PC-3 (cell line): Measurements from ENCODE around the gene CTNNAL1. TPM values are rescaled to one million over a fixed set of nuclear protein-coding genes. Genes with fewer than 3 reads are reported as not detected.

Source experiments
- ATAC-seq: fragments of 200-7000 bp; cut with Tn5 transposase; 2 replicates; pipeline ENCODE4 v1.9.1; 2020; ENCODE audit warnings: mild to moderate bottlenecking, moderate library complexity
- BruUV-seq: library from RNA; stranded (reverse); fragments of 400-500 nt; replicated peaks from 2 replicates; lab custom pipeline; 2021; lab: Mats Ljungman, UMichigan
- CTCF ChIA-PET: fragments of 300-600 bp; sonication (Branson Sonifier 250); formaldehyde crosslinking; loops from one replicate; lab custom pipeline; 2022; ENCODE audit warnings: antibody characterized with exemption; lab: Charles Lee
- POLR2A ChIA-PET: fragments of 300-600 bp; sonication (Branson Sonifier 250); formaldehyde crosslinking; loops from one replicate; lab custom pipeline; 2022; ENCODE audit warnings: antibody characterized with exemption; ENCODE audit not compliant: unreplicated experiment; lab: Charles Lee
- DNase-seq: peaks from one replicate; pipeline ENCODE4 v3.0.0-alpha.2; 2015
- H2AFZ ChIP-seq: fragments of 300-600 bp; sonication (generic); 2 replicates; pipeline ENCODE4 v1.6.0; 2016; ENCODE audit warnings: antibody characterized with exemption, low read length
- H3F3A ChIP-seq: fragments of 300-600 bp; sonication (generic); one replicate; pipeline ENCODE4 v1.6.0; 2017; ENCODE audit warnings: antibody characterized with exemption, low read length, control low read depth, mild to moderate bottlenecking; ENCODE audit not compliant: unreplicated experiment
- H3K27ac ChIP-seq: fragments of 300-600 bp; sonication (generic); 2 replicates; pipeline ENCODE4 v1.5.1; 2016; ENCODE audit warnings: mild to moderate bottlenecking, low read length
- H3K27me3 ChIP-seq: fragments of 300-600 bp; sonication (generic); 2 replicates; pipeline ENCODE4 v1.6.1; 2016; ENCODE audit warnings: low read length, mixed read lengths
- H3K36me3 ChIP-seq: fragments of 300-600 bp; sonication (generic); 2 replicates; pipeline ENCODE4 v1.6.1; 2016; ENCODE audit warnings: low read depth, mixed run types, low read length, mixed read lengths
- H3K4me1 ChIP-seq: fragments of 300-600 bp; sonication (generic); 2 replicates; pipeline ENCODE4 v1.5.1; 2016; ENCODE audit warnings: low read length; ENCODE audit not compliant: insufficient read depth
- H3K4me2 ChIP-seq: fragments of 300-600 bp; sonication (generic); 2 replicates; pipeline ENCODE4 v1.6.0; 2016; ENCODE audit warnings: low read length
- H3K4me3 ChIP-seq: fragments of 300-600 bp; sonication (generic); 2 replicates; pipeline ENCODE4 v1.5.1; 2016; ENCODE audit warnings: mild to moderate bottlenecking, low read length, mixed read lengths
- H3K79me2 ChIP-seq: fragments of 300-600 bp; sonication (generic); 2 replicates; pipeline ENCODE4 v1.6.1; 2017; ENCODE audit warnings: low read length, mixed read lengths
- H3K9ac ChIP-seq: fragments of 300-600 bp; sonication (generic); 2 replicates; pipeline ENCODE4 v1.6.0; 2016; ENCODE audit warnings: mild to moderate bottlenecking, low read length
- H3K9me2 ChIP-seq: fragments of 300-600 bp; sonication (generic); replicated peaks from 2 replicates; pipeline ENCODE4 v1.6.1; 2016; ENCODE audit warnings: mixed run types, low read length, mixed read lengths
- H3K9me3 ChIP-seq: fragments of 300-600 bp; sonication (generic); 2 replicates; pipeline ENCODE4 v1.6.1; 2016; ENCODE audit warnings: low read length, mixed read lengths
- H4K20me1 ChIP-seq: fragments of 300-600 bp; sonication (generic); 2 replicates; pipeline ENCODE4 v1.6.1; 2016; ENCODE audit warnings: low read length, mixed read lengths
- CTCF ChIP-seq: fragments of 300-600 bp; sonication (generic); conservative IDR thresholded peaks from 2 replicates; pipeline ENCODE4 v1.5.1; 2017; ENCODE audit warnings: antibody characterized with exemption, low read depth, mild to moderate bottlenecking, low read length
- EZH2 ChIP-seq: fragments of 300-600 bp; sonication (generic); IDR thresholded peaks from one replicate; pipeline ENCODE4 v1.6.1; 2017; ENCODE audit warnings: antibody characterized with exemption, mild to moderate bottlenecking, low read length; ENCODE audit not compliant: unreplicated experiment
- EZH2phosphoT487 ChIP-seq: fragments of 300-600 bp; sonication (generic); IDR thresholded peaks from 2 replicates; pipeline ENCODE4 v1.6.1; 2018; ENCODE audit warnings: mild to moderate bottlenecking, antibody characterized with exemption, low read length, borderline replicate concordance
- intact Hi-C: fragments of 100-400 bp; cut with micrococcal nuclease; formaldehyde crosslinking; loops from 2 replicates; pipeline ENCODE4 v1.9.0; 2023
- total RNA-seq: library from RNA; depleted of rRNA; stranded (reverse); fragments of >200 nt; gene quantifications from 2 replicates; pipeline ENCODE4 v1.2.3, GENCODE V29; 2014

Gene CTNNAL1
- total RNA-seq, 1 experiment from 2014 or later = 97.7 TPM

GRCh38 chr9:108956631-108957026 is 56.7 kb downstream of the CTNNAL1 start:
- H3K36me3 ChIP-seq = peaks cover 12% of the 10 kb centered on the region
- ATAC-seq = peak; percentile 85
- no peaks in the 10 kb centered on the region for H3K9me3 ChIP-seq
- ChIA-PET CTCF (no interaction called here), POLR2A (no interaction called here)
- TF ChIP-seq EZH2phosphoT487 (no peak), CTCF (no peak), EZH2 (no peak)
- H3K27ac ChIP-seq = no peak overlapping the region
- H3K4me1 ChIP-seq = peaks cover 11% of the 10 kb centered on the region
- no peaks in the 10 kb centered on the region for H3K79me2 ChIP-seq
- H3K27me3 ChIP-seq = no peaks in the 10 kb centered on the region
- H3K9me2 ChIP-seq = no peaks in the 10 kb centered on the region
- no peak overlapping the region for H3K4me2 ChIP-seq
- no TSS peak for BruUV-seq
- no peak overlapping the region for H3K9ac ChIP-seq
- H4K20me1 ChIP-seq = no peaks in the 10 kb centered on the region
- H2AFZ ChIP-seq = no peak overlapping the region
- peak; percentile 40 for DNase-seq
- no peak overlapping the region for H3K4me3 ChIP-seq
- intact Hi-C loops = loop anchor here (10.0 kb wide), 1 partner anchor 78 kb away; no protein-coding TSS in a partner anchor
- no peaks in the 10 kb centered on the region for H3F3A ChIP-seq

GRCh38 chr9:108956022-108956630 is 57.2 kb downstream of the CTNNAL1 start:
- ChIA-PET CTCF (no interaction called here), POLR2A (no interaction called here)
- H4K20me1 ChIP-seq = no peaks in the 10 kb centered on the region
- H3K9me2 ChIP-seq = no peaks in the 10 kb centered on the region
- intact Hi-C loops = loop anchor here (10.0 kb wide), 1 partner anchor 79 kb away; no protein-coding TSS in a partner anchor
- no peak overlapping the region for H3K27ac ChIP-seq
- H3K4me2 ChIP-seq = no peak overlapping the region
- no peak for DNase-seq
- no peak overlapping the region for H2AFZ ChIP-seq
- no peaks in the 10 kb centered on the region for H3K79me2 ChIP-seq
- H3F3A ChIP-seq = no peaks in the 10 kb centered on the region
- H3K9ac ChIP-seq = no peak overlapping the region
- no peak for ATAC-seq
- H3K4me3 ChIP-seq = no peak overlapping the region
- no TSS peak for BruUV-seq
- no peaks in the 10 kb centered on the region for H3K9me3 ChIP-seq
- peaks cover 16% of the 10 kb centered on the region for H3K4me1 ChIP-seq
- peaks cover 12% of the 10 kb centered on the region for H3K36me3 ChIP-seq
- no peaks in the 10 kb centered on the region for H3K27me3 ChIP-seq
- no peak for TF ChIP-seq EZH2
- no peak for TF ChIP-seq CTCF
- no peak for TF ChIP-seq EZH2phosphoT487

GRCh38 chr9:108953983-108954574 is 59.2 kb downstream of the CTNNAL1 start:
- Histone ChIP-seq H3K4me2 (no peak overlapping the region), H4K20me1 (no peaks in the 10 kb centered on the region), H3K27ac (no peak overlapping the region), H2AFZ (no peak overlapping the region), H3K36me3 (peaks cover 12% of the 10 kb centered on the region), H3K4me1 (peaks cover 16% of the 10 kb centered on the region), H3K9me3 (no peaks in the 10 kb centered on the region), H3F3A (no peaks in the 10 kb centered on the region), H3K9me2 (no peaks in the 10 kb centered on the region), H3K27me3 (no peaks in the 10 kb centered on the region), H3K9ac (no peak overlapping the region), H3K79me2 (no peaks in the 10 kb centered on the region), H3K4me3 (no peak overlapping the region)
- DNase-seq = peak; percentile 67
- no peak for ATAC-seq
- CTCF ChIA-PET = interaction anchor here (0.6 kb wide), 2 partner anchors 25 to 58 kb away, joined by 3 to 6 read pairs; no protein-coding TSS in a partner anchor
- peak; percentile 60 for TF ChIP-seq CTCF
- no peak for TF ChIP-seq EZH2phosphoT487
- BruUV-seq = no TSS peak
- intact Hi-C loops = loop anchor here (10.0 kb wide), 1 partner anchor 81 kb away; no protein-coding TSS in a partner anchor
- POLR2A ChIA-PET = interaction anchor here (0.7 kb wide), 1 partner anchor 1797 kb away, joined by 6 read pairs; no protein-coding TSS in a partner anchor
